Medulla oblongata (tissue), 1 donor: Measurements from ENCODE around the gene LRR1.
"Not testable (repeated sequence)": the region's sequence is repeated elsewhere in the genome, so short reads cannot be mapped to it uniquely, and the experiment has no call there.

ENCODE experiments used
- DNase-seq: peaks from one replicate; pipeline ENCODE4 v3.0.0-alpha.2; 2015; ENCODE audit errors: extremely low spot score

LRR1 gene

DNA sequence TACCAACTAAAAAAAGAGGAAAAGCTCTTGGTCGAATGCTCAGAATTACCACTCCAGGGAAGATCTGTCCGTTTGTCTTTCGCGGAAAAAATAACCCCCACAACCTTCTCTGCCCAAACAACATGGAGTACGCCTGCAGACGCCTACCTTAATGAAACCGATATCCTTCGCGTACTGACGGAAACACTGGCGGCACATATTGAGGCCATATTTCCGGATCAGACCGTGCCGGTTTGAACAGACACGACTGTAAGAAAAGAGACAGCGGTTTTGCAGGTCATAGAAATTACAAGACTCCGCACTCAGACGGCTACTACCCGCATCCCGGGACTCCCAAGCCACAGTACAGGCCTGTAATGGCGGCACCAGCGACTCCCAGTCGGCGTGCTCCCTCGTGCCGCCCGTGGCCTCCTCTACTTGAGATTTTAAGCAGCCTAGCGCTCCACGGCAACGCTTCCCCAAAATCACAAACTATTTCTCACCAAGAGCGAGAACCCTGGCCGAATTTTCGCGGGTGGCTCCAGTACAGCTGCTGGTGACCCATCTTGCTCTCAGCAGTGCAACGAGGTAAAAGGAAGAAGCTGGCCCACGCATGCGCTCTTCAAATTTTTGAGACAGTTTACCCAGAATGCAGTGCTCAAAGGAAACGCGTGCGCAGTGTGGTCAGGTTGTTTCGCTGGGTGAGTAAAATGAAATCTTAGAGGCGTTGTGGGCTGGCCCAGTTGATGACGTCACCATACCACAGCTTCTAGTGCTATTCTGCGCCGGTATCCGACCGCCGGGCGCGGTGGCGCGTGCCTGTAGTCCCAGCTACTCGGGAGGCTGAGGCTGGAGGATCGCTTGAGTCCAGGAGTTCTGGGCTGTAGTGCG is 12.7 kb upstream of the LRR1 start, which contains the start of gene RPS29:
Gene RPS29, minus strand, starts transcription at position 578 of the 870 bp plus-strand sequence. Its CDS starts 34 bp downstream, at position 544.
- DNase-seq: peak; percentile 99

- peak; percentile 82 for DNase-seq
Observed at GRCh38 chr14:49586673-49587460, 11.9 kb upstream of the LRR1 start.

DNA sequence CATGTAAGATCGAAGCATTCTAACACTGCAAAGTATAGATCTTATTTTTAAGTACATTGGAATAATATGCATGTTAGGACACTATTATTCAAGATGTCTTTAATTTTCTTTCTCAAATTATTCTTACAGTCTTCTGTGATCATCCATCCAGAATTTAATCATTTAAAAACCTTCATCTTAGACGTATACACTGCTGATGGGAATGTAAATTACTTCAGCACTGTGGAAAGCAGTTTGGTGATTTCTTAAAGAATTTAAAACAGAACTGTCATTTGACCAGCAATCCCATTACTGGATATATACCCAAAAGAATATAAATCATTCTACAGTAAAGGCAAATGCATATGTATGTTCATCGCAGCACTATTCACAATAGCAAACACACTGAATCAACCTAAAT is 9.4 kb upstream of the LRR1 start:
- DNase-seq: no peak

DNA sequence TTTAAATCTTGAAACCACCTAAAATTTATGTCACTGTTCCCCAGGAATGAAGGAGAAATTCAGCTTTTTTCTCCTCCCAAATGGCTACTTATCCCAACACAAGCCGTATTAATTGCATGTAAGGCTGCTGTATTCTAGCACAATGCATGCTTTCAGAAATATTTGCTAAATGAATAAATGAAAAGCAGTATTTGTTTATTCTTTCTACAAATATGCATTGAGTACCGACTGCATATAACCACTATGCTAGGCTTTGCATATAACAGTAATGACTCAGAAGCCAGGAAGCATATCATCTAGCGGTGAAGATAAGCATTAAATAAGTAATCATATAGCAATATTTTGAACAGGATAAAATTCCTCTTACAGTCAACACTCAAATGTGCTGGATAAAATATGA is 5.7 kb upstream of the LRR1 start:
- DNase-seq: no peak

DNA sequence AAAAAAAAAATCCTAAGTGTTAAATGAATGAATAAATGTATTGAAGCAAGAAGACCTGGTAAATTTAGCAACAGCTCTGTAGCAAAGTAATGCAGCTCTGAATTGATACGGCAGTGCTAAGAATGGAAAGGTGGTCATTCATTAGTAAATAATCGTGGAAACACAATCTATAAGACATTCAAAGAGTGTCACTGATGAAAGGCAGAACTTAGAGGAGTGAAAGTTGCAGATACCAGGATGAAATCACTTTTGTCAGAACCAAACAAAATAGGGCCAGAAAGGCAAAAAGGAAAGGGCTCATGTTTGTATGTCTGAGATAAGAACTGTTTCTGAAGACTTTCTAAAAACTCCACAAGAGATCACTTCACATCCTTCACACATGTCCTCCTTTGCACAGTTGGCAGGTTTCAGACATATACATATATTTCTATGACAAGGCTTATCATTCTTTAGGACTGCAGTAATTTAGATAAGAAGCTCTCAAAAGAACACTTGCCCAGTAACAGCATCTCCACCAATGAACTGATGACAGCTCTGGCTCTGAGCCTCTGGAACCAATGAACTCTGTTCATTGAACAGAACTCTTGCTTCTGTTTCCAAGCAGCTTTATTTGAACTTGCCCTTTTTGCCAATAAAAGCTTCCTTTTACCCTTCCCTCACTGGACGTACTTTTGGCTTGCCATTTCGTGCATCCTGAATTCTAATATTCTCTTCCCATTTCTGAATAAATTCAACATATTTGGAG is 4.2 kb upstream of the LRR1 start:
- peak; percentile 61 for DNase-seq

DNA sequence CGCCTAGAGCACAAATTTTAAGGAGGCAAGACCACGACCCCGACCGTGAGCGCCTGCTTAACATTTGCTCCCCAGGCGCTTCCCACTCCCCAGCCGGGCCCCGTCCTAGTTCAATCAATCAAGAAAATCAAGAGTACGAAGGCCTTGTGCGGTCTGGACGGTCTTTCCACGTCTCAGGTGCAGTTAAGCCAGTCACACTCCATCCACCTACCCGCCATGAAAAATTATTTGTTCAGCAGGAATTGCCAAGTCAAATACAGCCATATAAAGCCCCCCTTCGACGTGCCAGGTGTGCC is 603 bp upstream of the LRR1 start:
- peak; percentile 23 for DNase-seq

DNA sequence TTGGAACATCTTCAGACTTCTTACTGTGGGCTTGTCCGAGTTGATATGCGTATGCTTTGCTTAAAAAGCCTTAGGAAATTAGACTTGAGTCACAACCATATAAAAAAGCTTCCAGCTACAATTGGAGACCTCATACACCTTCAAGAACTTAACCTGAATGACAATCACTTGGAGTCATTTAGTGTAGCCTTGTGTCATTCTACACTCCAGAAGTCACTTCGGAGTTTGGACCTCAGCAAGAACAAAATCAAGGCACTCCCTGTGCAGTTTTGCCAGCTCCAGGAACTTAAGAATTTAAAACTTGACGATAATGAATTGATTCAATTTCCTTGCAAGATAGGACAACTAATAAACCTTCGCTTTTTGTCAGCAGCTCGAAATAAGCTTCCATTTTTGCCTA is 8.8 kb downstream of the LRR1 start:
- no peak for DNase-seq

DNA sequence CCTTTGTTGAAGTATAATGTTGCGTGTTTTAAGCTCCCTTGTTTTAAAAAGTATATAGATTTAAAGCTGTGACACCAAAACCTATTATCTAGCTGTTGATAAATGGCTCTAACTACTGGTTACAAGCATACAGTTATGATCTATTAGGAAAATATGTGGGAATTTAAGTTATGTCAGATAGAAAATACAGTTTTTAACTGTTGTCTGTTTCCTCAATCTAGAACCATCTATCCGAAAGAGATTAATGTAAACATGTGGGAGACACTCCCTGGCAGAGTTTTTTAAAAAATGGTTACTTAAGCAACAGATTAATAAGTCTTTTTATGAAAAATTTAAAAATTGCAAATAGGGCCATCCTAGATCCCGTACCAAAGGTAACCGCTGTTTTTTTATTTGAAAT is 13.5 kb downstream of the LRR1 start:
- DNase-seq: no peak

- DNase-seq: no peak
Observed at GRCh38 chr14:49612671-49613070, 13.9 kb downstream of the LRR1 start.

DNA sequence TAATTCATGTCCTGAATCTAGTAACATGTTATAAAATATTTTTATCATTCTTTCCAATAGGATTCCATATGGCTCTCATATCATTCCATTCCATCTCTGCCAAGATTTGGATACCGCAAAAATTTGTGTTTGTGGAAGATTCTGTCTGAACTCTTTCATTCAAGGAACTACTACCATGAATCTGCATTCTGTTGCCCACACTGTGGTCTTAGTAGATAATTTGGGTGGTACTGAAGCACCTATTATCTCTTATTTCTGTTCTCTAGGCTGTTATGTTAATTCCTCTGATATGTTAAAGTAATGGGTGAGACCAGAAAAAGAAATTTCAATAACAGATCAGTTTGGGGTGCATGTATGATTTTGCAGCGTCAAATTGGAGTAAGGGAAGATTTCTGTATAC is 15.5 kb downstream of the LRR1 start:
- DNase-seq: no peak

GRCh38 chr14:49615776-49616175 is 17.0 kb downstream of the LRR1 start:
- no peak for DNase-seq

GRCh38 chr14:49617852-49618519 is 19.2 kb downstream of the LRR1 start:
- DNase-seq: no peak

DNA sequence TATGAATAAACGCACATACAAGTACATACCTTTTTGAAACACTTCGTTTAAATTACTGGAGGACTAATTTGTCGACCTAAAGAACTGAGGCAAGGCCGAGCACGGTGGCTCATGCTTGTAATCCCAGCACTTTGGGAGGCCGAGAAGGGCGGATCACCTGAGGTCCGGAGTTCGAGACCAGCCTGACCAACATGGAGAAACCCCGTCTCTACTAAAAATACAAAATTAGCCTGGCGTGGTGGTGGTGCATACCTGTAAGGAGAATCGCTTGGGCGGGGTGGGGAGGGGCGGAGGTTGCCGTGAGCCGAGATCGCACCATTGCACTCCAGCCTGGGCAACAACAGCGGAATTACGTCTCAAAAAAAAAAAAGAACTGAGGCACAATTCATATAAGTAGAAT is 20.5 kb downstream of the LRR1 start:
- not testable (repeated sequence) for DNase-seq

- no peak for DNase-seq
Observed at GRCh38 chr14:49619730-49620129, 21.0 kb downstream of the LRR1 start.

GRCh38 chr14:49620182-49621113 is 21.7 kb downstream of the LRR1 start, which contains the start of the genes MGAT2 and RPL36AL:
Gene MGAT2, plus strand, starts transcription at chr14:49620799. Its CDS starts 470 bp downstream, at chr14:49621269.
Gene RPL36AL, minus strand, starts transcription at chr14:49620626. Its CDS starts 1,522 bp downstream, at chr14:49619104.
- peak; percentile 99 for DNase-seq

GRCh38 chr14:49621114-49621881 is 22.6 kb downstream of the LRR1 start:
- DNase-seq: peak; percentile 49

GRCh38 chr14:49622022-49622607 is 23.4 kb downstream of the LRR1 start:
- DNase-seq: no peak

DNA sequence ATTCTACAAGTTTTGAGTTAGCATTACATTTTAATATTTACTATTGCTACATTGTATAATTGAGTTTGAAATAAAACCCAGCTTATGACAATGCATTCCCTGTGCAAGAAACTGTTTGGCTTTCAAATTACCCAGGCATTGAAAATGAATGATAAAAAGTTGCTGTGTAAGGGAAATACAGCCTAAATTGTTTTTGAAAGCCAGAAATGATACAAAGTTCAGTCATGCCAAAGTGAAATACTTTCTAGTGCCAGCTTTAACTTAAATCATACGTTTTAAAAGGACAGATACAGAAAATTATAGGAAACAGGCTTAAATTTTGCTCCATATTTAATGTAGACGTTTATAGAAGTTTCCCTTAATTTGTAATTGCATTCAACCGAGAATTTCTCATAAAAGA is 24.6 kb downstream of the LRR1 start:
- DNase-seq: no peak
